H9 (cell line): ENCODE data around the gene ZFP36L1. TPM values are rescaled to one million over a fixed set of nuclear protein-coding genes. Genes with fewer than 3 reads are reported as not detected.

Experiments used
- DNase-seq: peaks from one replicate; pipeline ENCODE4 v3.0.0-alpha.2; 2017
- H2AFZ ChIP-seq: one replicate; pipeline ENCODE4 v1.6.1; 2013; ENCODE audit warnings: mild to moderate bottlenecking, low read length, control low read depth, moderate library complexity
- H2AK5ac ChIP-seq: 2 replicates; pipeline ENCODE4 v1.6.1; 2013; ENCODE audit warnings: low read length, control low read depth, mixed read lengths; ENCODE audit not compliant: insufficient read length
- H2BK120ac ChIP-seq: one replicate; pipeline ENCODE4 v1.6.1; 2013; ENCODE audit warnings: low read depth, mild to moderate bottlenecking, low read length, control low read depth, inconsistent platforms; ENCODE audit not compliant: poor library complexity, severe bottlenecking
- H2BK12ac ChIP-seq: 2 replicates; pipeline ENCODE4 v1.6.1; 2013; ENCODE audit warnings: low read length, control low read depth, mixed read lengths, low read depth; ENCODE audit not compliant: insufficient read length
- H2BK15ac ChIP-seq: 2 replicates; pipeline ENCODE4 v1.6.1; 2013; ENCODE audit warnings: low read depth, low read length, control low read depth
- H2BK20ac ChIP-seq: one replicate; pipeline ENCODE4 v1.6.1; 2013; ENCODE audit warnings: low read depth, mild to moderate bottlenecking, low read length, control low read depth, inconsistent platforms; ENCODE audit not compliant: poor library complexity, severe bottlenecking
- H2BK5ac ChIP-seq: 2 replicates; pipeline ENCODE4 v1.6.1; 2013; ENCODE audit warnings: low read length, control low read depth, mixed read lengths; ENCODE audit not compliant: insufficient read length
- H3K14ac ChIP-seq: 2 replicates; pipeline ENCODE4 v1.6.1; 2013; ENCODE audit warnings: low read length, control low read depth; ENCODE audit not compliant: insufficient read depth
- H3K18ac ChIP-seq: 2 replicates; pipeline ENCODE4 v1.6.1; 2013; ENCODE audit warnings: low read depth, mild to moderate bottlenecking, mixed read lengths, low read length, control low read depth; ENCODE audit not compliant: insufficient read length
- H3K23ac ChIP-seq: 2 replicates; pipeline ENCODE4 v1.6.1; 2013; ENCODE audit warnings: low read length, control low read depth, mixed read lengths, low read depth; ENCODE audit not compliant: insufficient read length
- H3K23me2 ChIP-seq: 2 replicates; pipeline ENCODE4 v1.6.1; 2013; ENCODE audit warnings: low read depth, mild to moderate bottlenecking, mixed read lengths, low read length, control low read depth; ENCODE audit not compliant: insufficient read length, poor library complexity, severe bottlenecking
- H3K27ac ChIP-seq: 2 replicates; pipeline ENCODE4 v1.5.1; 2013; ENCODE audit warnings: low read length, control low read depth, mixed read lengths, low read depth; ENCODE audit not compliant: insufficient read length
- H3K27me3 ChIP-seq: 2 replicates; pipeline ENCODE4 v1.6.1; 2013; ENCODE audit warnings: low read length, control low read depth, inconsistent platforms; ENCODE audit not compliant: insufficient read depth
- H3K4ac ChIP-seq: 2 replicates; pipeline ENCODE4 v1.6.1; 2013; ENCODE audit warnings: low read depth, mild to moderate bottlenecking, control low read depth, inconsistent platforms, low read length, moderate library complexity
- H3K4me1 ChIP-seq: 2 replicates; pipeline ENCODE4 v1.6.1; 2013; ENCODE audit warnings: low read length, control low read depth, inconsistent platforms; ENCODE audit not compliant: insufficient read depth
- H3K4me2 ChIP-seq: 2 replicates; pipeline ENCODE4 v1.6.1; 2013; ENCODE audit warnings: low read length, control low read depth, mixed read lengths; ENCODE audit not compliant: insufficient read length, insufficient read depth
- H3K56ac ChIP-seq: 2 replicates; pipeline ENCODE4 v1.6.1; 2013; ENCODE audit warnings: low read depth, mild to moderate bottlenecking, mixed read lengths, low read length, control low read depth; ENCODE audit not compliant: insufficient read length
- H3K79me1 ChIP-seq: 2 replicates; pipeline ENCODE4 v1.6.1; 2013; ENCODE audit warnings: low read depth, mild to moderate bottlenecking, moderate library complexity, low read length, control low read depth, inconsistent platforms; ENCODE audit not compliant: insufficient read depth, poor library complexity, severe bottlenecking
- H3K79me2 ChIP-seq: 2 replicates; pipeline ENCODE4 v1.6.1; 2013; ENCODE audit warnings: low read length, control low read depth, inconsistent platforms; ENCODE audit not compliant: insufficient read depth
- H3K9ac ChIP-seq: 2 replicates; pipeline ENCODE4 v1.6.1; 2013; ENCODE audit warnings: low read length, control low read depth, mixed read lengths; ENCODE audit not compliant: insufficient read length; ENCODE audit errors: extremely low read depth
- H3K9me3 ChIP-seq: one replicate; pipeline ENCODE4 v1.6.1; 2013; ENCODE audit warnings: low read depth, low read length, inconsistent platforms; ENCODE audit not compliant: control insufficient read depth
- H3T11ph ChIP-seq: one replicate; pipeline ENCODE4 v1.6.1; 2013; ENCODE audit warnings: mild to moderate bottlenecking, low read length, control low read depth, inconsistent platforms
- H4K20me1 ChIP-seq: one replicate; pipeline ENCODE4 v1.6.1; 2013; ENCODE audit not compliant: control insufficient read depth, insufficient read length, insufficient read depth
- H4K5ac ChIP-seq: 2 replicates; pipeline ENCODE4 v1.6.1; 2013; ENCODE audit warnings: low read depth, mild to moderate bottlenecking, mixed read lengths, low read length, control low read depth; ENCODE audit not compliant: insufficient read length
- H4K8ac ChIP-seq: replicated peaks from 2 replicates; pipeline ENCODE4 v1.6.1; 2013; ENCODE audit warnings: low read length, control low read depth, mixed read lengths, low read depth; ENCODE audit not compliant: insufficient read length
- H4K91ac ChIP-seq: 2 replicates; pipeline ENCODE4 v1.6.1; 2013; ENCODE audit warnings: low read depth, mild to moderate bottlenecking, moderate library complexity, mixed read lengths, low read length, control low read depth; ENCODE audit not compliant: insufficient read length
- H3K27ac Mint-ChIP-seq, 3 experiments: 2 replicates in 2 of 3; 3 replicates in 1 of 3; pipeline ENCODE4 v1.8.0; 2020 to 2021; ENCODE audit warnings: mixed read lengths in 3 of 3, mild to moderate bottlenecking in 1 of 3, moderate library complexity in 1 of 3
- H3K27me3 Mint-ChIP-seq: 2 replicates; pipeline ENCODE4 v1.8.0; 2021; ENCODE audit warnings: low read depth, mild to moderate bottlenecking, moderate library complexity, mixed read lengths
- H3K36me3 Mint-ChIP-seq, 3 experiments: 2 replicates in 2 of 3; 3 replicates in 1 of 3; pipeline ENCODE4 v1.8.0; 2020 to 2021; ENCODE audit warnings: low read depth in 3 of 3, mixed read lengths in 3 of 3; ENCODE audit not compliant: insufficient read depth in 1 of 3
- H3K4me1 Mint-ChIP-seq, 2 experiments: 2 replicates each; pipeline ENCODE4 v1.8.0; 2020; ENCODE audit warnings: mixed read lengths in 2 of 2
- H3K4me3 Mint-ChIP-seq, 2 experiments: 2 replicates in 1 of 2; 3 replicates in 1 of 2; pipeline ENCODE4 v1.8.0; 2020 to 2021; ENCODE audit warnings: mild to moderate bottlenecking in 2 of 2, mixed read lengths in 2 of 2, moderate library complexity in 1 of 2
- H3K9me3 Mint-ChIP-seq, 2 experiments: 2 replicates in 1 of 2; 3 replicates in 1 of 2; pipeline ENCODE4 v1.8.0; 2020; ENCODE audit warnings: mild to moderate bottlenecking in 2 of 2, mixed read lengths in 2 of 2, moderate library complexity in 1 of 2
- WGBS: extraction: QIAGEN DNeasy Blood & Tissue Kit; methylation state at CpG from one replicate; pipeline ENCODE4 v1.1.7; 2013; ENCODE audit warnings: missing lambda C conversion rate, low lambda C conversion rate, mixed read lengths; ENCODE audit not compliant: insufficient read length; ENCODE audit errors: extremely low coverage; 5-methylcytosine and 5-hydroxymethylcytosine counted together
- total RNA-seq: library from RNA; stranded (reverse); gene quantifications from 2 replicates; pipeline ENCODE4 v1.2.1, GENCODE V29; 2021
- TF ChIP-seq, protein P1 (sequence below): fragments of 200-600 bp; sonication (generic); conservative IDR thresholded peaks from 3 replicates; pipeline ENCODE4 v1.8.0; 2021; ENCODE audit warnings: antibody characterized with exemption, mild to moderate bottlenecking

Gene ZFP36L1
- total RNA-seq, 1 experiment from 2014 or later: 109 TPM

DNA sequence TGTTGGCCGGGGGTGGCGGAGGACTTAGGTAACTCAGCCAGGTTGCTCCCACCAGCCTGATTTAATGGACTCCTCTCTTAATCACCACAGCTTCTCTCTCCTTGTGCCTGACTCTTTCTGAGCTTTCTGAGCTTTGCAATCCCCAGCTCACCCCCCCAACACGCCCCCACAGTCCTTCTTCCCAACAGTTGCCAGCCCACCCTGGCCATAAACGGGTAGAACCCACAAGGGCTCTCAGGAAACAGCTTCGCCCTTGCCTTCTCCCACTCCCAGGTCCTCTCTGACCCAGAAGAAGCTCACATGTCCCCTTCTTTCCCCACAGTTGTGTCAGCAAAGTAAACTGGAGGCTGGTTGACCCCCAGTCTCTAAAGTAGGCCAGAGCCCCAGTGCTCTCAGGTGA lies 32.9 kb downstream of the ZFP36L1 start:
- H3K79me1 ChIP-seq: no peaks in the 10 kb centered on the region
- H2AK5ac ChIP-seq: no peak overlapping the region
- DNase-seq: no peak
- H3K36me3 Mint-ChIP-seq: no peaks in the 10 kb centered on the region; a peak in 1 of 7 replicates
- H2BK15ac ChIP-seq: no peak overlapping the region
- H3K4me3 Mint-ChIP-seq: no peak overlapping the region
- no CpG with 5 or more reads among the region's 5 CpGs for WGBS
- H3T11ph ChIP-seq: no peak overlapping the region
- no peak overlapping the region for H2BK5ac ChIP-seq
- H3K9ac ChIP-seq: no peak overlapping the region
- H3K27ac ChIP-seq: no peak overlapping the region
- H2BK12ac ChIP-seq: no peak overlapping the region
- H4K20me1 ChIP-seq: no peaks in the 10 kb centered on the region
- H3K27me3 Mint-ChIP-seq: peaks cover 5% of the 10 kb centered on the region; the same call in 1 of the 2 replicates
- H3K4ac ChIP-seq: no peak overlapping the region
- H3K14ac ChIP-seq: no peak overlapping the region
- H2BK120ac ChIP-seq: no peak overlapping the region
- peaks cover 4% of the 10 kb centered on the region; the same call in 1 of the 2 replicates for H3K4me1 ChIP-seq
- H3K4me2 ChIP-seq: no peak overlapping the region
- no peak overlapping the region for H4K8ac ChIP-seq
- no peak overlapping the region for H3K23ac ChIP-seq
- no peak overlapping the region for H2AFZ ChIP-seq
- no peaks in the 10 kb centered on the region for H3K79me2 ChIP-seq
- H3K23me2 ChIP-seq: no peaks in the 10 kb centered on the region
- no peaks in the 10 kb centered on the region for H3K27me3 ChIP-seq
- no peak overlapping the region for H4K5ac ChIP-seq
- H2BK20ac ChIP-seq: no peak overlapping the region
- H3K56ac ChIP-seq: no peak overlapping the region
- peaks cover 18 to 23% of the 10 kb centered on the region in 2 experiments for H3K4me1 Mint-ChIP-seq
- H3K9me3 Mint-ChIP-seq: no peaks in the 10 kb centered on the region; a peak in 1 of 5 replicates
- TF ChIP-seq, protein P1, sequence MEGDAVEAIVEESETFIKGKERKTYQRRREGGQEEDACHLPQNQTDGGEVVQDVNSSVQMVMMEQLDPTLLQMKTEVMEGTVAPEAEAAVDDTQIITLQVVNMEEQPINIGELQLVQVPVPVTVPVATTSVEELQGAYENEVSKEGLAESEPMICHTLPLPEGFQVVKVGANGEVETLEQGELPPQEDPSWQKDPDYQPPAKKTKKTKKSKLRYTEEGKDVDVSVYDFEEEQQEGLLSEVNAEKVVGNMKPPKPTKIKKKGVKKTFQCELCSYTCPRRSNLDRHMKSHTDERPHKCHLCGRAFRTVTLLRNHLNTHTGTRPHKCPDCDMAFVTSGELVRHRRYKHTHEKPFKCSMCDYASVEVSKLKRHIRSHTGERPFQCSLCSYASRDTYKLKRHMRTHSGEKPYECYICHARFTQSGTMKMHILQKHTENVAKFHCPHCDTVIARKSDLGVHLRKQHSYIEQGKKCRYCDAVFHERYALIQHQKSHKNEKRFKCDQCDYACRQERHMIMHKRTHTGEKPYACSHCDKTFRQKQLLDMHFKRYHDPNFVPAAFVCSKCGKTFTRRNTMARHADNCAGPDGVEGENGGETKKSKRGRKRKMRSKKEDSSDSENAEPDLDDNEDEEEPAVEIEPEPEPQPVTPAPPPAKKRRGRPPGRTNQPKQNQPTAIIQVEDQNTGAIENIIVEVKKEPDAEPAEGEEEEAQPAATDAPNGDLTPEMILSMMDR: no peak
- H3K27ac Mint-ChIP-seq: peak overlapping the region in 1 of 3 experiments; percentile 80; a peak in 2 of 7 replicates
- no peak overlapping the region for H4K91ac ChIP-seq
- no peaks in the 10 kb centered on the region for H3K9me3 ChIP-seq
- H3K18ac ChIP-seq: no peak overlapping the region
